Activated CD8-positive, alpha-beta T cell treated with anti-CD3 and anti-CD28 coated beads for 36 hours (primary cell): ENCODE data around the gene MSN. TPM values are rescaled to one million over a fixed set of nuclear protein-coding genes. Genes with fewer than 3 reads are reported as not detected.

Experiments
- ATAC-seq: fragments of 200-7000 bp; cut with Tn5 transposase; one replicate; pipeline ENCODE4 v1.10.0; 2021; ENCODE audit warnings: mild to moderate bottlenecking, moderate library complexity
- CTCF ChIA-PET: fragments of 350-600 bp; sonication (Branson Sonifier 250); formaldehyde crosslinking; loops from one replicate; lab custom pipeline; 2021; ENCODE audit warnings: antibody characterized with exemption; lab: Charles Lee
- POLR2A ChIA-PET: fragments of 350-600 bp; sonication (Branson Sonifier 250); formaldehyde crosslinking; loops from one replicate; lab custom pipeline; 2021; ENCODE audit warnings: antibody characterized with exemption; lab: Charles Lee
- DNase-seq: peaks from one replicate; pipeline ENCODE4 v3.0.0-alpha.2; 2020
- H3K27ac Mint-ChIP-seq: one replicate; pipeline ENCODE4 v1.8.0; 2021; ENCODE audit warnings: mild to moderate bottlenecking, mixed read lengths
- H3K27me3 Mint-ChIP-seq: one replicate; pipeline ENCODE4 v1.8.0; 2021; ENCODE audit warnings: mixed read lengths
- H3K36me3 Mint-ChIP-seq: one replicate; pipeline ENCODE4 v1.8.0; 2021; ENCODE audit warnings: low read depth, mixed read lengths
- H3K4me1 Mint-ChIP-seq: one replicate; pipeline ENCODE4 v1.8.0; 2021; ENCODE audit warnings: low read depth, mixed read lengths
- H3K4me3 Mint-ChIP-seq: one replicate; pipeline ENCODE4 v1.8.0; 2021; ENCODE audit warnings: mild to moderate bottlenecking, moderate library complexity, mixed read lengths
- H3K9me3 Mint-ChIP-seq: one replicate; pipeline ENCODE4 v1.8.0; 2021; ENCODE audit warnings: mixed read lengths
- CTCF ChIP-seq: fragments of 200-600 bp; IDR thresholded peaks from one replicate; pipeline ENCODE4 v1.8.0; 2022; ENCODE audit warnings: antibody characterized with exemption, mild to moderate bottlenecking
- intact Hi-C: fragments of 100-400 bp; cut with micrococcal nuclease; formaldehyde crosslinking; loops from one replicate; pipeline ENCODE4 v1.10.0; 2022
- total RNA-seq, 2 experiments: library from RNA; stranded (reverse); gene quantifications; one replicate each; pipeline ENCODE4 v1.2.3, GENCODE V29; 2021

Gene MSN
- total RNA-seq, 2 experiments from 2014 or later, result 426 to 435 TPM

- H3K27me3 Mint-ChIP-seq, result no peaks in the 10 kb centered on the region
- CTCF ChIA-PET, result interaction anchor here (1.6 kb wide), 1 partner anchor 63 kb away, joined by 3 read pairs; no protein-coding TSS in a partner anchor
- H3K27ac Mint-ChIP-seq, result peak overlapping the region; percentile 84
These were observed 59.3 kb downstream of the MSN start for GRCh38 chrX:65726715-65727114.

GRCh38 chrX:65731684-65732289 lies 64.3 kb downstream of the MSN start:
- CTCF ChIA-PET, result no interaction called here
- POLR2A ChIA-PET, result interaction anchor here (1.4 kb wide), 1 partner anchor 9 kb away, joined by 3 read pairs; no protein-coding TSS in a partner anchor
- no peak for TF ChIP-seq CTCF
- intact Hi-C loops, result no loop called here
- DNase-seq (no peak), ATAC-seq (peak; percentile 45)
- Mint-ChIP-seq H3K27me3 (no peaks in the 10 kb centered on the region), H3K27ac (peak overlapping the region; percentile 69), H3K4me1 (peaks cover 40% of the 10 kb centered on the region), H3K36me3 (peaks cover 80% of the 10 kb centered on the region), H3K9me3 (no peaks in the 10 kb centered on the region), H3K4me3 (no peak overlapping the region)

More at GRCh38 chrX:65726715-65727114, 59.3 kb downstream of the MSN start:
- DNase-seq, result no peak
- TF ChIP-seq CTCF, result no peak
- ATAC-seq, result no peak
- peaks cover 69% of the 10 kb centered on the region for H3K36me3 Mint-ChIP-seq
- intact Hi-C loops, result no loop called here
- no peaks in the 10 kb centered on the region for H3K9me3 Mint-ChIP-seq
- peaks cover 70% of the 10 kb centered on the region for H3K4me1 Mint-ChIP-seq
- POLR2A ChIA-PET, result interaction anchor here (1.2 to 1.3 kb wide), 2 partner anchors 19 to 44 kb away, joined by 3 to 6 read pairs; no protein-coding TSS in a partner anchor
- H3K4me3 Mint-ChIP-seq, result no peak overlapping the region

GRCh38 chrX:65740909-65741308 lies 73.5 kb downstream of the MSN start:
- DNase-seq, result no peak
- peaks cover 55% of the 10 kb centered on the region for H3K4me1 Mint-ChIP-seq
- no peaks in the 10 kb centered on the region for H3K27me3 Mint-ChIP-seq
- no peak for TF ChIP-seq CTCF
- H3K4me3 Mint-ChIP-seq, result no peak overlapping the region
- no peaks in the 10 kb centered on the region for H3K9me3 Mint-ChIP-seq
- intact Hi-C loops, result loop anchor here (5.0 kb wide), 1 partner anchor 44 kb away; no protein-coding TSS in a partner anchor
- peaks cover 74% of the 10 kb centered on the region for H3K36me3 Mint-ChIP-seq
- ChIA-PET POLR2A (no interaction called here), CTCF (interaction anchor here (1.0 to 1.2 kb wide), 2 partner anchors 18 to 54 kb away, joined by 3 read pairs; no protein-coding TSS in a partner anchor)
- peak overlapping the region; percentile 78 for H3K27ac Mint-ChIP-seq
- ATAC-seq, result peak; percentile 12

- intact Hi-C loops, result loop anchor here (5.0 kb wide), 1 partner anchor 45 kb away; no protein-coding TSS in a partner anchor
- peaks cover 70% of the 10 kb centered on the region for H3K36me3 Mint-ChIP-seq
- H3K9me3 Mint-ChIP-seq, result no peaks in the 10 kb centered on the region
- TF ChIP-seq CTCF, result no peak
- peaks cover 61% of the 10 kb centered on the region for H3K4me1 Mint-ChIP-seq
- H3K27me3 Mint-ChIP-seq, result no peaks in the 10 kb centered on the region
- ChIA-PET CTCF (interaction anchor here (1.2 kb wide), 1 partner anchor 55 kb away, joined by 3 read pairs; no protein-coding TSS in a partner anchor), POLR2A (no interaction called here)
- ATAC-seq, result peak; percentile 43
- H3K4me3 Mint-ChIP-seq, result no peak overlapping the region
- no peak for DNase-seq
- H3K27ac Mint-ChIP-seq, result peak overlapping the region; percentile 78
These were observed 74.4 kb downstream of the MSN start for GRCh38 chrX:65741823-65742222.

GRCh38 chrX:65744965-65745364 lies 77.5 kb downstream of the MSN start:
- Mint-ChIP-seq H3K27me3 (no peaks in the 10 kb centered on the region), H3K27ac (no peak overlapping the region), H3K4me1 (peaks cover 61% of the 10 kb centered on the region), H3K9me3 (no peaks in the 10 kb centered on the region), H3K36me3 (peaks cover 41% of the 10 kb centered on the region), H3K4me3 (no peak overlapping the region)
- intact Hi-C loops, result loop anchor here (5.0 kb wide), 1 partner anchor 48 kb away; no protein-coding TSS in a partner anchor
- DNase-seq, result no peak
- ChIA-PET CTCF (interaction anchor here (2.3 kb wide), 1 partner anchor 8 kb away, joined by 6 read pairs; no protein-coding TSS in a partner anchor), POLR2A (interaction anchor here (0.7 to 1.1 kb wide), 2 partner anchors 19 to 69 kb away, joined by 3 read pairs; no protein-coding TSS in a partner anchor)
- no peak for TF ChIP-seq CTCF
- ATAC-seq, result no peak
